Measurements from ENCODE around the gene MAD2L1.

DNA sequence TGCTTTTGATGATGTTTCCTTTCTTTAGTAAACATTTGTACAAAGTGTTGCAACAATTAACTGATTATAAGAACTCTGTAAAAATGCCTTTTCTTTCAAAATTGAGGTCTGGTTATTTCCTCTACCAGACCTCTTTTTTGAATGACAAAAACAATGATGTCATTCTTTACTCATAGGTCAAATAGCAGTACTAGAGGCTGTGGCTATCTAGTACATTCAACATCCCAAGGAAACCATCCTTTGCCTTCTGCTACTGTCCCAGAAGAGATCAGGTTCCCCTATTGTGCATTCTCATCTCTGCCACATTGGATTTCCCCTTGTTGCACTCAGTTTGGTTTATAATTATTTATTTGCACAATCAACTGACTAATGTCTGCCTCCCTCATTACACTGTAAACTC, 19.1 kb upstream of the MAD2L1 start:
- TF ChIP-seq POLR2A (IDR thresholded peaks at IDR 0.05; ENCODE audit: low read depth, low read length) (no peak), EZH2 (IDR thresholded peaks at IDR 0.05; ENCODE audit: borderline replicate concordance, low read depth, low read length, severe bottlenecking) (no peak), MYC (IDR thresholded peaks at IDR 0.05; ENCODE audit: low read depth, low read length) (no peak), FOS (IDR thresholded peaks at IDR 0.05; ENCODE audit: borderline replicate concordance, insufficient read depth, low read length) (no peak), POLR2AphosphoS5 (IDR thresholded peaks at IDR 0.05; ENCODE audit: insufficient read depth, low read depth, low read length) (no peak)
- TF ChIP-seq, protein P1, sequence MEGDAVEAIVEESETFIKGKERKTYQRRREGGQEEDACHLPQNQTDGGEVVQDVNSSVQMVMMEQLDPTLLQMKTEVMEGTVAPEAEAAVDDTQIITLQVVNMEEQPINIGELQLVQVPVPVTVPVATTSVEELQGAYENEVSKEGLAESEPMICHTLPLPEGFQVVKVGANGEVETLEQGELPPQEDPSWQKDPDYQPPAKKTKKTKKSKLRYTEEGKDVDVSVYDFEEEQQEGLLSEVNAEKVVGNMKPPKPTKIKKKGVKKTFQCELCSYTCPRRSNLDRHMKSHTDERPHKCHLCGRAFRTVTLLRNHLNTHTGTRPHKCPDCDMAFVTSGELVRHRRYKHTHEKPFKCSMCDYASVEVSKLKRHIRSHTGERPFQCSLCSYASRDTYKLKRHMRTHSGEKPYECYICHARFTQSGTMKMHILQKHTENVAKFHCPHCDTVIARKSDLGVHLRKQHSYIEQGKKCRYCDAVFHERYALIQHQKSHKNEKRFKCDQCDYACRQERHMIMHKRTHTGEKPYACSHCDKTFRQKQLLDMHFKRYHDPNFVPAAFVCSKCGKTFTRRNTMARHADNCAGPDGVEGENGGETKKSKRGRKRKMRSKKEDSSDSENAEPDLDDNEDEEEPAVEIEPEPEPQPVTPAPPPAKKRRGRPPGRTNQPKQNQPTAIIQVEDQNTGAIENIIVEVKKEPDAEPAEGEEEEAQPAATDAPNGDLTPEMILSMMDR (IDR thresholded peaks at IDR 0.05; ENCODE audit: extremely low read depth in 1 of 2, insufficient read depth in 1 of 2, low read depth in 1 of 2, low read length in 2 of 2) = no peak
